Cortex of kidney (tissue), 1 donor: Measurements from ENCODE around the gene ULK1.

ENCODE experiments used
- DNase-seq: peaks from one replicate; lab custom pipeline; 2025; lab: John Stamatoyannopoulos, UW

ULK1 gene

GRCh38 chr12:131894313-131894860 lies at the start of gene ULK1:
ULK1 (plus strand) TSS chr12:131894622; CDS start chr12:131895002, 380 bp downstream.
- no peak for DNase-seq

DNA sequence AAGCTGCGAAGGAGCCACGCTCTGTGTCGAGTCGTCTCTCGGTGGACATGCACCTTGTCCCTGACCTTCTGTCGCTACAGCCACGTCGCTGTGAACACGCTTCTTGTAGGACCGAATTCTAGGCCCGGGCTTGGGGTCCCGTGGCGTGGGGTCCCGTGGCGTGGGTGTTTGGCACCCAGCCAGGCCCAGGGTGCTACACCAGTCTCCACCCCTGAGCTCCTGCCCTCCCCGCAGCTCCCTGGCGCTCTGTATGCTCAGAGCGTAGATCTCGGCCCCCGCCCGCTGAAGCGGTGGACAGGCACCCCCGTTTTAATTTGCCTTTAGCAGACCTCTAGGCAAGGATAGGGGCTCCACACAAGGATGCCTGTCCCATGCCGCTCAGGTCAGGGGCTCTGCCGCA lies 49.8 kb upstream of the ULK1 start:
- no peak for DNase-seq

DNA sequence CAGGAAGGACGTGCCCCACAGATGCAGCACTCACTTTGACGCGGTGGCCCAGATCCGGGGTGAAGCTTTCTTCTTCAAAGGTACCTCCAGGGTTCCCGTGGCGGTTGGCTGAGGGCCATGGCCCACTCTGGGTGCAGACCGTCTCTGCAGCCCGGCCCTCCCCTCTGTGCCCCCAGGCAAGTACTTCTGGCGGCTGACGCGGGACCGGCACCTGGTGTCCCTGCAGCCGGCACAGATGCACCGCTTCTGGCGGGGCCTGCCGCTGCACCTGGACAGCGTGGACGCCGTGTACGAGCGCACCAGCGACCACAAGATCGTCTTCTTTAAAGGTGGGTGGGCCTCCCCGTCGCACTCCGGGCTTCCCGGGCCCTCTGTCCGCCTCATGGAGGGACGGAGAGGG lies 49.3 kb upstream of the ULK1 start:
- DNase-seq = no peak

DNA sequence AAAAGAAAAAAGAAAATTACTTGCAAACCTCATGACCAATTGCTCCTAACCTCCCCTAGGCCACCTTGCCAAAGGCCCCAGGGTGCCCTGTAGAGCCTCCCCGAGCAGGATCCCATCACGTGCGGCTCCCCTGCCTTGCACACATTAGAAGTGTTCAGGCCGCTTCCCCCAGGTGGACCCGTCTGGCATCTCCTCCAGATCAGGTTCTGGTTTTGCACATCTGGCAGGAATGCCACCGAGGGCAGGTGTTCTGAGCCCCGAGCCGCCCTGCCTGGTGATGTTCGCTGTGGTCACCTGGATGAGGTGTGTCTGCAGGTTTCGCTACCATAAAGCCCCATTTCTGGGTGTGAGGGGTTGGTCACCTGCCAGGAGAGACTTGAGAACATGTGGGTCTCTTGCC lies 47.0 kb upstream of the ULK1 start:
- DNase-seq = no peak

GRCh38 chr12:131848753-131849152 lies 45.7 kb upstream of the ULK1 start:
- DNase-seq = no peak

GRCh38 chr12:131849700-131850553 lies 44.5 kb upstream of the ULK1 start:
- no peak for DNase-seq

- no peak for DNase-seq
Measured at GRCh38 chr12:131850856-131851559, 43.4 kb upstream of the ULK1 start.

DNA sequence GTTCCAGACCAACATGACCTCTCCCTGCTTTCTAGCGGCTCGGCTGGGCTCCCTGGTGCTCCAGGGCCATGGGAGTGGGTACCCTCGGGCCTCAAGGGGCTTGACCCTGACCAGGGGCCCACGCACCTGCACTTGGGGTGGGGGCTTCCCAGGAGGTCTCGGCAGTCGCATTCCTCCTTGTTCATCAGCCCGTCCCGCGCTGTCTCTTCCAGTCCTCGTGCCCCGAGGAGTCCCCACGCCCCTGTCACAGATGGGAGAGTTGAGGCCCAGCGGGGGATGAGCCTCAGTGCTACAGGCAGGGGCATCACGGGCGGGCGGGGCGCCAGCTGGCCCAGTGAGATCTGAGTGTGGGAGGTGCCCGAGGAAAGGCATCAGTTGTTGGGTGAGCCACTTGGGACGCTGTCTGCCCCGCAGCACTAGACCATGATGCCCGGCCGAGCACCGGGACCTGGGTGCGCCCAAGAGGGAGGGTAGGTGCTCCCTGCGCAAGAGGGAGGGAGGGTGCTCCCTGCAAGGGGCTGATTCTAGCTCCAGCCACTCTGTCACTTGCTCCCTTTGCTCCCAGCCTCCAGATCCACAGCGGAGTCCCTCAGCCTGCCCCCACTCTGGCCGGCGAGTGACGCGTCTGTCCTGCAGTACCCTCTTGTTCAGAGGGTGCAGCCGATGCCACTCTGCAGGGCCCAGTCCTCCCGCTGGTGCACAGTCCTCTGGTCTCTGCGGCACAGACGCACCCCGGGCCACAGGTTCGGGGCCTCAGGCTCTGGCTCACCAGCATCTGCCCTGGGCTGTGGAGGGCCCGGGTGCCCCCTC lies 42.5 kb upstream of the ULK1 start:
- no peak for DNase-seq

- no peak for DNase-seq
Measured at GRCh38 chr12:131852551-131853299, 41.7 kb upstream of the ULK1 start.

DNA sequence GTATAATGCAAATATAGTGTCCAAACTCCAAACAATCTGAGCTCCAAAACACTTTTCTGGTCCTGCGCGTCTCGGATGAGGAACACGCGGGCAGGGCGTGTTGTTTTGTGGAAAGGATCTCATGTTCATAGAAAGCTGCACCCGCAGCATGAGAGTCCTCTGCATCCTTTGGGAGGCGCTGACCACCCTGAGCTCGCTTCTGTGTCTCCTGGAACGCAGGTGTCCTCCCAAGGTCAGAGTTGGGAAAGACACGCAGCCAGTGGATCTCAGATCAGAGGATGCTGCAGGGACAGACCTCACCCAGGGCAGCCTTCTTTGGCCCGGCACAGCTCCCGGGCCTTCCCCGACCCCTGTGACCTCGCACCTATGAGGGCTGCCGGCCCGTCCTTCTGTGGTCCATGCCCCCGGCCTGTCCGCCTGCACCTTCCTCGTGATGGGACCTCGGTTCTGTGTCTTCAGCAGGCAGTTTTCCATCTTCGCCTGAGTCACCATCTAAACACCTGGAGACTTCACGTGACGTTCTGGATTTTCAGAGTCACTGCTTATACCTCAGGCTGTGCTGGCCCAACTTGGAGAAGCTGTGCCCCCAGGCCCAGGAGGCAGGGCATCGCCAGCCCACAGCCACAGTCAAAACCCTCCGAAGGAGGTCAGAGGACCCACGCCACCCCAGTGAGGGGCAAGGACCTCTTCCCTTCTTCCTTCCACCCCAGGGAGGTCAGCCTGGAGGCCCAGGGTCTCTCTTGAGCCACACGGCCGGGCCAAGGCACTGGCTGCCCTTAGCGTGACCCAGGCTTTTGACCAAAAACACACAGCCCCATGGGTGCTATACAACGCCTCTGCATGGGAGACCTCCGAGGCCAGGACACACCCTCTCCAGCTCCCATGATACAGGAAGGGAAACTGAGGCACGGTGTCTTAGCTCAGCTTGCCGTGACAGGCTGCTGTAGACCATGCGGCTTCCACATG lies 40.3 kb upstream of the ULK1 start:
- DNase-seq = no peak

GRCh38 chr12:131854861-131855476 lies 39.5 kb upstream of the ULK1 start:
- DNase-seq = no peak

- no peak for DNase-seq
Measured at GRCh38 chr12:131855521-131856142, 38.8 kb upstream of the ULK1 start.

DNA sequence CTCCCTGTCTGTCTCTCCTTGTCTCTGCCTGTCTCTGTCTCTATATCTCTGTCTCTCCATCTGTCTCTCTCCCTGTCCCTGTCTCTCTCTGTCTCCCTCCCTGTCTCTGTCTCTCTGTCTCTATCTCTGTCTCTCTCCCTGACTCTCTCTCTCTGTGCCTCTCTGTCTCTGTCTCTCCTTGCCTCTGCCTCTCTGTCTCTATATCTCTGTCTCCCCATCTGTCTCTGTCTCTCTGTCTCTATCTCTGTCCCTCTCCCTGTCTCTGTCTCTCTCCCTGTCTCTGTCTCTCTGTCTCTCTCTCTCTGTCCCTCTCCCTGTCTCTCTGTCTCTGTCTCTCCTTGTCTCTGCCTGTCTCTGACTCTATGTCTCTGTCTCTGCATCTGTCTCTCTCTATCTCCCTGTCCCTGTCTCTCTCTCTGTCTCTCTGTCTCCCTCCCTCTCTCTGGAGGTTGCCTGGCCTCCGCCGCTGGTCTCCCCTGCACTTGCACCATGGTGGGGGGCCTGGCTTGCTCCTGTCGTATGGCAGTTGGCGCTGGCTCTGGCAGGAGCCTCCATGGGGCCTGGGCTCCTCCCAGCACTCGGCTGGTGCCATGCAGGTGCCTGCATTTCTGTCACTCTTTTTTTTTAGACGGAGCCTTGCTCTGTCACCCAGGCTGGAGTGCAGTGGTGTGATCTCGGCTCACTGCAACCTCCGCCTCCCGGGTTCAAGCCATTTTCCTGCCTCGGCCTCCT lies 37.9 kb upstream of the ULK1 start:
- DNase-seq = no peak

- no peak for DNase-seq
Measured at GRCh38 chr12:131857908-131858850, 36.2 kb upstream of the ULK1 start.

- DNase-seq = no peak
Measured at GRCh38 chr12:131860472-131861260, 33.8 kb upstream of the ULK1 start.

DNA sequence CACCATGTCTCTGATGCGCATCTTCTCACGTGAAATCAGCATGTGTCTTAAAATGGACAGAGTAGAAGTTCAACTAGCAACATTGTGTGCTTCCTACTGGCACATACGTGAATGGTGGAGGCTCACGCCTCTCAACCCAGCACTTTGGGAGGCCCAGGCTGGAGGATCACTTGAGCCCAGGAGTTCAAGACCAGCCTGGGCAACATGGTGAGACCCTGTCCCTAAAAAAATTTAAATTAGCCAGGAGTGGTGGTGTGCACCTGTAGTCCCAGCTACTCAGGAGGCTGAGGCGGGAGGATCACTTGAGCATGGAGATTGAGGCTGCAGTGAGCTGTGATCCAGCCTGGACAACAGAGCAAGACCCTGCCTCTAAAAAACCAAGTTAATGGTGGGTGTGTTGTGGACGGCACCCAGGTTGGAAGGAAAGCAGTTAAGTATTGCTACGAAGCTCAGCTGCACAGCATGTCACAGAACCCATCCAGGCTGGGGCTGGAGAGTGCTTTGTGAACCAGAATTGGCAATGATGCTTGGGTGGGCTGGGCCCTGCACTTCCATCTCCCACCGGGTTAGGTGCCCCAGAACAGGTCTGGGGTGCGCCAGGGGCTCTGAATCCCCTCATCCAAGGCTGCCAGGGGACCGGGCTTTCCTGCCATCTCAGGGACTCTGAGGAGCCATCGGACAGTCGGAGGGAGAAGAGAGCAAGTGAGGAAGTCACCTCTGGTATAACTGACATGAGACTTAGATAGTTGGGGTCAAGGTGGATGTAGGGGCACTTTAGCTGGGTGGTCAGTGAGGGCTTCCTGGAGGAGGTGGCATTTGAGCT lies 33.0 kb upstream of the ULK1 start:
- DNase-seq = no peak
